Central memory CD4-positive, alpha-beta T cell (primary cell): ENCODE data around the gene UBC.

Experiments
- DNase-seq: peaks from one replicate; pipeline ENCODE4 v3.0.0; 2022

Gene UBC

DNA sequence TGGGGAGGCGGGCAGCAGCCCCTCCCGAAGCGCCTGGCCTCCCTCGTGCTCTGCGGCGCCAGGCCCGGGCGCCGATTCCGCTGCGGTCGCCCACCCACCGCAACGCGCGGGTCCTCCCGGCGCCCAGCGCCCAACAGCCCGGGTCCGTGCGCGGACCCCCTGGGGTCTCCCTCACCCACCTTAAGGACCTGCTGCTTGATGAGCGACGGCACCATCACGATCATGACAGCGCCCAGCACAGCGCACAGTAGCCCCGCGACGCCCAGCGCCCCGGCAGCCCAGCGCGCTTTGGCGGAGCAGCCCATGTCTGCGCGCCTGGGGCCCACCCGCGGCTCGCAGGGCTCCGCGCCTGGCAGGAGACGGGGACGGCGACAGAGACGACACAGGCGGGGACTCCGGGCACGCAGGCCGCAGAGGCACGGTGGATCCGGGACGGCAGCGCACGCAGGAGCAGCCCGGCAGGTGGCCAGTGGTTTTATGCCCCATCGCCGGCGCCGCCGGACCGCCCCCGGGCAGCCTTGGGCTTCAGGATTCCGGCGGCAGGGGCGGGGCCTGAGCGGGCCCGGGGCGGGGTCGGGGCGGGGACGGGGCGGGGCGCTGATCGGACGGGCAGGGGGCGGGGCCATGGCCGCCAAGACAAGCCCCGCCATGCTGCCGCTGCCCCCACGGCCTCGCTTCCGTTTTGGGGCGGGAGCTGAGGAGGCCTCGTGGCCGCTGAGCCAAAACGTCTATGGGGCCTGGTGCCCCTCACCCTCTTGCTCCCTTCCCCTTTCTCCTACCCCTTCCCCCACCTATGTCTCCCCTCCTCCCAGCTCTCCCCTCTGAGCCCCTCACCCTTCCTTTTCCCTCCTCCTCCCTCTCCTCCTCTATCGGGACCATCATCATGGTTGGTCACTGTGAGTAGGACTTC lies 50.8 kb downstream of the UBC start, which contains the start of gene SCARB1:
Gene SCARB1, minus strand, starts transcription at position 449 of the 910 bp plus-strand sequence. Its CDS starts 144 bp downstream, at position 305.
- DNase-seq = peak; percentile 62

DNA sequence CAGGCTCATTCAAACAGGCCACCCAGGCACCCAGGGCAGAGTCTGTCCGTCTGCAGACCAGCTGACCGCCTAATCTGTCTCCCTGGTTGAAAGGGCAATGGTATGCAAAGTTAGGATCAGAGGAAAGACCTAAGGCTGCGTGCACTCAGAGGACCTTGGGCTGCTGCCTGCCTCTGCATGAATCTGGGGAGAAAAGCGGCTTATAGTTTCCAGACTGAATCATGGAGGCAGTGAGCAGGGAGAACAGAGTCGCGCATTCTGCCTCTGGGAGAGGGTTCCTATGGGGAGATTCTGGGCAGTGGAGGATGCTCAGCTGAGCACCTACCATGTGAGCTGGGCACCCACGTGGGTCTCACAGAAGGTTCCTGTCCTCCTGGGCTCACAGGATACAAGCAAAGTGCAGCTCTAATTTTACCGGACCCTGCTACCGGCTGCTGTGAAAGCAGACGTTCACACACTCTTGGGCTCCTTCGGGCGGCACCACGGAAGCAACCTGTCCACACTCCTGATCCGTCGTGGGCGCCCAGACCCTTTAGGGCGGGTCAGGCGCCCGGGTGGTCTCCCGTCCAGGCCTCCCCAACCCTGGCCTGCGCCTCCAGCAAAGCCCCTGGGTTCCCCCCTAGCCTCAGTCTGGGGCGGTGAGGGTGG lies 51.6 kb downstream of the UBC start:
- DNase-seq = no peak

DNA sequence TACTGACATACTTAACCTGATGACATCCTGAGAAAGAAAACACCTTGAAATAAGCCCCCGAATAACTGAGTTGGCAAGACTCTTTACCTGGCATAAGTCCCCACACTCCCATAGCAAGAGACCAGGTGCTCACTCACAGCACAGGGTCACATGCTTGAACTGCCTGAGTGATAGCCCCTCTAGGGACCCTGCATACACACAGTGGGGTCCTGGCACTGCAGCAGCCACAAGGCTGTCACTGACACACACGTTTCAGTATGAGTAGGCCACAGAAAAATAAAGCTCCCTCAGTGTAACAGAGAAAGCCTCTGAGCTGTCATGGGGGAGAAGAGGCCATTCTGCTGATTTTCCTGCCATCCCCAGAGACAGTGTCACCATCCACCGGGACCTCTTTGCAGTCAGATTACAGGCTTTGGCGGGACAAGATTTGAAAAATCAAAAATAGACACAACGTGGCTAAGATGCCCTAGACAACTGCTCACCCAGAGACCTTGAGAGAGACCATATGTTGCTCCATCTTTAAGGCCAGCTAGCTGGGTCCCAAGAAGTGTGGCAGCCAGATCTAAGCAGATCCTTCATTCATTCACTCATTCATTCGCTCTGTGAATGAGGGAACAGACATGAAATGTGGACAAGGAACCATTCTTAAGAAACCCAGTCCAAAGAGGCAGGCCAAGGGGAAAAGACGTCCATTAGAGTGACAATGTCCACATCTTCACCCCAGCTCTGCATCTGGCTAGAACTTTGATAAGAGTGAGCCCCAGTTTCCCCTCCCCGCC lies 52.4 kb downstream of the UBC start:
- DNase-seq = no peak
